Dendritic cell treated with granulocyte-macrophage colony-stimulating factor and Interleukin-4, amounts not matched to agents 40 ng/mL and 50 ng/mL, for 4 days (primary cell): ENCODE measurements around the gene NECAB2.

Experiments used
- H3K27ac Mint-ChIP-seq: one replicate; pipeline ENCODE4 v1.8.0; 2022; ENCODE audit warnings: mild to moderate bottlenecking, mixed read lengths
- H3K27me3 Mint-ChIP-seq: one replicate; pipeline ENCODE4 v1.8.0; 2022; ENCODE audit warnings: mild to moderate bottlenecking, mixed read lengths
- H3K36me3 Mint-ChIP-seq: one replicate; pipeline ENCODE4 v1.8.0; 2022; ENCODE audit warnings: low read depth, mixed read lengths
- H3K4me1 Mint-ChIP-seq: one replicate; pipeline ENCODE4 v1.8.0; 2022; ENCODE audit warnings: low read depth, mixed read lengths
- H3K4me3 Mint-ChIP-seq: one replicate; pipeline ENCODE4 v1.8.0; 2022; ENCODE audit warnings: mild to moderate bottlenecking, moderate library complexity, mixed read lengths
- H3K9me3 Mint-ChIP-seq: one replicate; pipeline ENCODE4 v1.8.0; 2022; ENCODE audit warnings: mixed read lengths
- intact Hi-C: fragments of 100-400 bp; cut with micrococcal nuclease; formaldehyde crosslinking; loops from one replicate; pipeline ENCODE4 v1.15.0; 2022

The NECAB2 gene

DNA sequence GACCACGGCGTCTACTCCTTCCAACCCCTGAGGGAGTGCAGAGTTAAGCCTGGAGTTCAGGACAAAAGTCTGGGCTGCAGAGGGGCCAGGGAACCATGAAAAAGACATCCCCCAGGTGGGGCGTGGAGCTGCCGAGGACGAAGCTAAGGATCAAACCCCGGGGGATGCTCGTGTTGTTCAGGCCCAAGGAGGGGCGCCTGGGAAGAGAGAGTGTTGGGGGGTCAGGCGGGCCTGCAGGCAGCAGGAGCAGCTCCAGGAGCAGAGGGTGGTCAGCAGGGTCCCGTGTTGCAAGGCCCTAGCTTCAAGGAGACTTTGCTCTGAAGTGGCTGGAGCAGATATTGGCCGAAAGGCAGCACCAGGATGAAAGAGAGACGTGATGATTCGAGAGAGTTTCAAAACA is 26.7 kb downstream of the NECAB2 start:
- H3K4me1 Mint-ChIP-seq = peaks cover 35% of the 10 kb centered on the region
- no peak overlapping the region for H3K27ac Mint-ChIP-seq
- no peak overlapping the region for H3K4me3 Mint-ChIP-seq
- no peaks in the 10 kb centered on the region for H3K36me3 Mint-ChIP-seq
- peaks cover 70% of the 10 kb centered on the region for H3K27me3 Mint-ChIP-seq
- peaks cover 8% of the 10 kb centered on the region for H3K9me3 Mint-ChIP-seq
- intact Hi-C loops = no loop called here

DNA sequence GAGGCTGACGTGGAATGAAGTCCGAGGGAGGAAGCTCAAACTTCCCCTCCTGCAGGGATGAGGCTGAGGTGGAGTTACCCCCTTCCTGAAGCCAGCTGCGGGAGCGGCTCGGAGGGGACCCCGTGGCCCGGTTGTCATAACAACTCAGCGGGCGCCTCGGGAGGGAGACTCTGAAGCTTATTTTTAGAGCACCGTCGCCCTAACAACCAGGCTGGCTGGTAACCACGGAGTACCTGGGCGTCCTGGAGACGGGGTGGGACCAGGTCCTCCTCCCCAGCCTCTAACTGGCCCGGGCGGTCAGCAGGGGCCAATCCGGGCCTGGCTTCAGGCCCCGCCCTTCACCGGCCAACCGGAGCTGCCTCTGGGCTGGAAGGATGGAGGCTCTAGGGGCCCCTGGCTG is 27.7 kb downstream of the NECAB2 start:
- Mint-ChIP-seq H3K4me3 (no peak overlapping the region), H3K27me3 (peaks cover 65% of the 10 kb centered on the region), H3K9me3 (peaks cover 8% of the 10 kb centered on the region), H3K4me1 (peaks cover 35% of the 10 kb centered on the region), H3K36me3 (no peaks in the 10 kb centered on the region), H3K27ac (no peak overlapping the region)
- intact Hi-C loops = no loop called here

- H3K4me1 Mint-ChIP-seq = peaks cover 35% of the 10 kb centered on the region
- H3K4me3 Mint-ChIP-seq = no peak overlapping the region
- peaks cover 7% of the 10 kb centered on the region for H3K9me3 Mint-ChIP-seq
- peaks cover 59% of the 10 kb centered on the region for H3K27me3 Mint-ChIP-seq
- H3K36me3 Mint-ChIP-seq = no peaks in the 10 kb centered on the region
- no peak overlapping the region for H3K27ac Mint-ChIP-seq
- intact Hi-C loops = no loop called here
These were observed 28.6 kb downstream of the NECAB2 start for GRCh38 chr16:83996481-83997252.

DNA sequence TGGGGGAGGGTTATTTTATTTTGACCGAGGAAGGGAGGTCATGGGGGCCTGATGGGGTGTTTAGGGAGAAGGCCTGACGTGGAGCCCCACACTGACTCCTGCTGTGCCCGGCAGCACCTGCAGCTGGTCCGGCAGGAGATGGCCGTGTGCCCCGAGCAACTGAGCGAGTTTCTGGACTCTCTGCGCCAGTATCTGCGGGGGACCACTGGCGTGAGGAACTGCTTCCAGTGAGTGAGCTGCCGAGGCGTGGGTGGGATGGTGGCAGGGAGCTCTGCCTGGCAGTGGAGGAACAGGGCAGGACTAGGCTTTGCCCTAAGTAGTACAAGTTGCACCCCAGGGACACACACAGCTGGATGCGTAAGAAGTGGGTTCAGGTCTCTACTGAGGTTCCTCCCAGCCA is 30.0 kb downstream of the NECAB2 start:
- H3K27me3 Mint-ChIP-seq = peaks cover 59% of the 10 kb centered on the region
- H3K4me1 Mint-ChIP-seq = peaks cover 31% of the 10 kb centered on the region
- intact Hi-C loops = no loop called here
- no peaks in the 10 kb centered on the region for H3K9me3 Mint-ChIP-seq
- H3K27ac Mint-ChIP-seq = no peak overlapping the region
- no peak overlapping the region for H3K4me3 Mint-ChIP-seq
- no peaks in the 10 kb centered on the region for H3K36me3 Mint-ChIP-seq

DNA sequence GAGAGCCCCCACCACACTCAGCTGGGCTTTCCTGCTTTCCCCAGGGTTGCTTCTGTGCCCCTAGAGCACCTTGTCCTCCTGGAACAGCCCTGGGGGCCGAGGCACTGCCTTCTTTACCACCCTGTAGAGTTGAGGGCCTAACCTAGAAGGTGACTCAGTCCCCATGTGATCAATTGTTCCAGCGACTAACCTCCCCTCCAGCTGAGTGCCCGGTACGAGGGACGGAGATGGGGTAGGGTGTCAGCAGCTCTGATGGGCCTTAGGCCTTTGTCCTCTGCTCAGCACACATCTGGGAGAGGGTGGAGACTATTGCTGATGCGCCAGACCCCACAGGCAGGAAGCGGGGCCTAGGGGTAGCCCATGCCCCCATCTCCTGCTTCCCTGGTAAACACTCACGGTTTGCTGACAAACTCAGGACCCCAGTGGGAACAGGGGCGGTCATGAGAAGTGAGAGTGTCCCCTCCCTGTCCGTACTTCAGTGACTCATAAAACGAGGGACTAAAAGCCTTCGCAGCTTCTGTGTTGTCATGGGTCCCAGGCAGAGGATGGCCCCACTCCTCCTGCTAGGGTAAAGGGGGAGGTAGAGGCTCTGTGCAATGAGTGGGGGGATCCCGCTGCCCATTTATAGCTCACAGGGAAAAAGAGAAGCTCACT is 33.1 kb downstream of the NECAB2 start:
- Mint-ChIP-seq H3K4me1 (peaks cover 2% of the 10 kb centered on the region), H3K27me3 (peaks cover 68% of the 10 kb centered on the region), H3K4me3 (no peak overlapping the region), H3K9me3 (no peaks in the 10 kb centered on the region), H3K27ac (no peak overlapping the region), H3K36me3 (no peaks in the 10 kb centered on the region)
- intact Hi-C loops = no loop called here

DNA sequence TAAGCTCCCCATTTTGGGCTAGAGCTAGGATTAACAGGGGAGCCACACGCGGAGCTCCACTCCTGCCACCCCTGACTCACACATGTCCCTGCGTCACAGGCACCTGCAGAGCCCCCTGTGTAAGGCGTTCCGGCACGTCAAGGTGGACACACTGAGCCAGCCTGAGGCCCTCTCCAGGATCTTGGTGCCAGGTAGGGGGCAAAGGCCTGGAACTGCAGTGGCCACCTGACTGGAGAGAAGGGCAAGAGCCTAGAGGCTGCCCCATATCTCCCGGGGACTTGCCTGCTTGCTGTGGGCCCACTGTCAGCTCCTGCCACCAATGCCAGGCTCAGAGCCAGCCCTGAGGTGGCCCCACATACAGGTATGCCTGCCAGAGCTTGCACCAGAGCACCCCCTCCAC is 33.7 kb downstream of the NECAB2 start:
- Mint-ChIP-seq H3K4me1 (no peaks in the 10 kb centered on the region), H3K4me3 (no peak overlapping the region), H3K36me3 (no peaks in the 10 kb centered on the region)

GRCh38 chr16:84003038-84003437 is 35.0 kb downstream of the NECAB2 start:
- Mint-ChIP-seq H3K27me3 (peaks cover 66% of the 10 kb centered on the region), H3K27ac (no peak overlapping the region), H3K36me3 (no peaks in the 10 kb centered on the region), H3K4me1 (no peaks in the 10 kb centered on the region), H3K4me3 (no peak overlapping the region), H3K9me3 (no peaks in the 10 kb centered on the region)
- intact Hi-C loops = no loop called here

More for the DNA sequence above, 33.7 kb downstream of the NECAB2 start:
- Mint-ChIP-seq H3K27me3 (peaks cover 68% of the 10 kb centered on the region), H3K9me3 (no peaks in the 10 kb centered on the region), H3K27ac (no peak overlapping the region)
- intact Hi-C loops = no loop called here

DNA sequence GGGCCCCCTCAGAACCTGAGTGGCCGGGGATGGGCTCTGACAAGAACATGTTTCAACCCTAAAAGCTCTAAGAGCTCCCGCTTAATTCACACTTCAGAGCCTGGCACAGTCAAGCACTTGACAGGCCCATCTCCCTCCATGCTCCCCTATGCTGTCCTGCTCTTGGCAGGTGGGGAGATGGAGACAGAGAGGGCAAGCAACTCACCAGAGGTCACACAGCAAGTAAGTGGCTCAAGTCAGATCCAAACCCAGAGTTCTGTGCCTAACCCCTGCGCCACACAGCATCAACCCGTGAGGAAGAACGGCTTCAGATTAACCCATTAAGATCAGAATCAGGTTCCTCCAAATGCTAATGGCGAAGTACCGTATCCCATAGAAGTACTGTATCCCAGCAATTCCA is 36.4 kb downstream of the NECAB2 start:
- intact Hi-C loops = no loop called here
- Mint-ChIP-seq H3K36me3 (no peaks in the 10 kb centered on the region), H3K27ac (no peak overlapping the region), H3K4me3 (no peak overlapping the region), H3K27me3 (peaks cover 60% of the 10 kb centered on the region), H3K9me3 (no peaks in the 10 kb centered on the region), H3K4me1 (no peaks in the 10 kb centered on the region)

GRCh38 chr16:84005391-84005790 is 37.3 kb downstream of the NECAB2 start:
- no peaks in the 10 kb centered on the region for H3K4me1 Mint-ChIP-seq
- H3K36me3 Mint-ChIP-seq = no peaks in the 10 kb centered on the region
- H3K4me3 Mint-ChIP-seq = no peak overlapping the region
- intact Hi-C loops = no loop called here
- peaks cover 62% of the 10 kb centered on the region for H3K27me3 Mint-ChIP-seq
- no peak overlapping the region for H3K27ac Mint-ChIP-seq
- no peaks in the 10 kb centered on the region for H3K9me3 Mint-ChIP-seq

DNA sequence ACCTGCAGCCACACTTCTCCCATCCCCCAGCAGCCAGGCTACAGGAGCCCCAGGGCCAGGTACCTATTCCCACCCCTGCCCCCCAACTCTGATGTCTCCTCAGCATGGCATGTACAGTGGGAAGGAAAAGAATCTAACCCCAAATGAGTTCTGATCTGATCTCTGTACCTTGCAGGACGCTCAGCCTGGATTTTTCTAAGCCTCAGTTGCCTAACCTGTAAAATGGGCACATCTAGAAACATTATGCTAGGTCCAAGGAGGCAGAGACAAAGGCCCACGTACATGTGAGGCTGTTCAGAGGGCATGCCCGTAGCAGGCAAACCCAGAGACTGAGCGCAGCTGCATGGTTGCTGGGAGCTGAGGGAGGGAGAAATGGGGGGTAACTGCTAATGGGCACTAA is 39.5 kb downstream of the NECAB2 start:
- Mint-ChIP-seq H3K36me3 (no peaks in the 10 kb centered on the region), H3K9me3 (no peaks in the 10 kb centered on the region), H3K27me3 (peaks cover 59% of the 10 kb centered on the region), H3K4me1 (no peaks in the 10 kb centered on the region), H3K27ac (no peak overlapping the region), H3K4me3 (no peak overlapping the region)
- intact Hi-C loops = no loop called here

GRCh38 chr16:84007965-84008364 is 39.9 kb downstream of the NECAB2 start:
- Mint-ChIP-seq H3K4me1 (no peaks in the 10 kb centered on the region), H3K27me3 (peaks cover 54% of the 10 kb centered on the region), H3K4me3 (no peak overlapping the region), H3K27ac (no peak overlapping the region), H3K9me3 (no peaks in the 10 kb centered on the region), H3K36me3 (no peaks in the 10 kb centered on the region)
- intact Hi-C loops = no loop called here

- intact Hi-C loops = no loop called here
- H3K27me3 Mint-ChIP-seq = peaks cover 48% of the 10 kb centered on the region
- peaks cover 4% of the 10 kb centered on the region for H3K4me1 Mint-ChIP-seq
- H3K4me3 Mint-ChIP-seq = no peak overlapping the region
- H3K27ac Mint-ChIP-seq = no peak overlapping the region
- H3K9me3 Mint-ChIP-seq = peaks cover 3% of the 10 kb centered on the region
- H3K36me3 Mint-ChIP-seq = no peaks in the 10 kb centered on the region
These were observed 41.2 kb downstream of the NECAB2 start for GRCh38 chr16:84009282-84009681.

DNA sequence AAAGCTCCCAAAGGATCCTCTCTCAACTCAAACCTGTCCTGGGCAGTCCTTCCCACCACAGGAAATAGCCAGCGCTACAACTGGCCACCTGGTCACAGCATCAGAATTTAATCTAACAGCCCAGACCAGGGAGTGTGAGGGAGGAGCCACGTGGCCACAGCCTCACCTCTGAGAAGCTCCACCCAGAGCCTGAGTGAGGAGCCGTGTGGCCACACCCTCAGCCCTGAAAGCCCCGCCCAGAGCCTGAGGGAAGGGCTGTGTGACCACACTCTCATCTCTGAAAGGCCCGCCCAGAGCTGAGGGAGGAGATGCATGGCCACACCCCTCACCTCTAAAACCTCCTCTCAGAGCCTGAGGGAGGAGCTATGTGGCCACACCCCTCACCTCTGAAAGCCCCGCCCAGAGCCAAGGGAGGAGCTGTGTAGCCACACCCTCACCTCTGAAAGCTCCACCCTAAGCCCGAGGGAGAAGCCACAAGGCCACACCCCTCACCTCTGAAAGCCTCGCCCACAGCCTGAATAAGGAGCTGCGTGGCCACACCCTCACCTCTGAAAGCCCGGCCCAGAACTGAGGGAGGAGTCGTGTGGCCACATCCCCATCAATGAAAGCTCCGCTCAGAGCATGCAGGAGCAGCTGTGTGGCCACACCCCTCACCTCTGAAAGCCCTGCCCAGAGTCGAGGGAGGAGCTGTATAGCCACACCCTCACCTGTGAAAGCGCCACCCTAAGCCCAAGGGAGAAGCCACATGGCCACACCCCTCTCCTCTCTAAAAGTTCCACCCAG is 45.9 kb downstream of the NECAB2 start:
- Mint-ChIP-seq H3K9me3 (peaks cover 6% of the 10 kb centered on the region), H3K4me3 (no peak overlapping the region), H3K4me1 (peaks cover 9% of the 10 kb centered on the region), H3K27me3 (peaks cover 40% of the 10 kb centered on the region), H3K27ac (no peak overlapping the region), H3K36me3 (no peaks in the 10 kb centered on the region)
- intact Hi-C loops = no loop called here
